ENCODE data around the gene PRKG1. TPM values are rescaled to one million over a fixed set of nuclear protein-coding genes. Genes with fewer than 3 reads are reported as not detected.

PRKG1 gene
- total RNA-seq, 1 experiment from 2014 or later, result 16.5 TPM

GRCh38 chr10:51716981-51717380, 642.7 kb downstream of the PRKG1 start:
- Mint-ChIP-seq H3K9me3 (no peaks in the 10 kb centered on the region), H3K27ac (peak overlapping the region; percentile 13; the same call in 1 of the 2 replicates), H3K27me3 (ENCODE audit: low read depth) (no peaks in the 10 kb centered on the region), H3K4me3 (no peak overlapping the region), H3K36me3 (no peaks in the 10 kb centered on the region), H3K4me1 (peaks cover 22% of the 10 kb centered on the region)
- POLR2A ChIA-PET, result interaction anchor here (0.7 kb wide), 1 partner anchor 193 kb away, joined by 4 read pairs; no protein-coding TSS in a partner anchor
- TF ChIP-seq ZSCAN18 (CRISPR knock-in tag; IDR thresholded peaks at IDR 0.05), result no peak
- TF ChIP-seq USF1 (CRISPR knock-in tag; IDR thresholded peaks at IDR 0.05), result no peak
- no peak for TF ChIP-seq ZNF532 (CRISPR knock-in tag; IDR thresholded peaks at IDR 0.05; ENCODE audit: borderline replicate concordance)
- TF ChIP-seq ATF3 (CRISPR knock-in tag; conservative IDR thresholded peaks at IDR 0.05), result no peak
- TF ChIP-seq CREB1 (CRISPR knock-in tag; IDR thresholded peaks at IDR 0.05), result no peak
- no peak for TF ChIP-seq ZNF219 (CRISPR knock-in tag; IDR thresholded peaks at IDR 0.05; ENCODE audit: borderline replicate concordance)
- no peak for TF ChIP-seq CDX4 (CRISPR knock-in tag; IDR thresholded peaks at IDR 0.05; ENCODE audit: borderline replicate concordance)
- TF ChIP-seq ZNF512 (CRISPR knock-in tag; IDR thresholded peaks at IDR 0.05; ENCODE audit: borderline replicate concordance), result no peak
- TF ChIP-seq PRRX2 (CRISPR knock-in tag; IDR thresholded peaks at IDR 0.05), result no peak
- DNase-seq (ENCODE audit: low spot score) (no peak), ATAC-seq (no peak)
- CTCF ChIA-PET, result no interaction called here

- H3K9me3 Mint-ChIP-seq, result peaks cover 6% of the 10 kb centered on the region
- DNase-seq (ENCODE audit: low spot score) (no peak), ATAC-seq (peak; percentile 95)
- H3K27me3 Mint-ChIP-seq (ENCODE audit: low read depth), result no peaks in the 10 kb centered on the region
- H3K36me3 Mint-ChIP-seq, result no peaks in the 10 kb centered on the region
- ChIA-PET POLR2A (no interaction called here), CTCF (interaction anchor here (0.7 kb wide), 1 partner anchor 543 kb away, joined by 3 read pairs; no protein-coding TSS in a partner anchor)
- peaks cover 22% of the 10 kb centered on the region for H3K4me1 Mint-ChIP-seq
- H3K27ac Mint-ChIP-seq, result peak overlapping the region; percentile 63
- no peak overlapping the region for H3K4me3 Mint-ChIP-seq
- no peak for TF ChIP-seq STAT6 (CRISPR knock-in tag; conservative IDR thresholded peaks at IDR 0.05; ENCODE audit: low read depth)
- no peak for TF ChIP-seq MYBL2 (CRISPR knock-in tag; IDR thresholded peaks at IDR 0.05)
- no peak for TF ChIP-seq RORB (CRISPR knock-in tag; IDR thresholded peaks at IDR 0.05)
- no peak for TF ChIP-seq MXD4 (CRISPR knock-in tag; IDR thresholded peaks at IDR 0.05; ENCODE audit: borderline replicate concordance)
- TF ChIP-seq ZNF396 (CRISPR knock-in tag; IDR thresholded peaks at IDR 0.05; ENCODE audit: borderline replicate concordance), result no peak
- TF ChIP-seq GRHL2 (CRISPR knock-in tag; IDR thresholded peaks at IDR 0.05; ENCODE audit: insufficient replicate concordance, severe bottlenecking), result no peak
- no peak for TF ChIP-seq PREB (CRISPR knock-in tag; IDR thresholded peaks at IDR 0.05; ENCODE audit: borderline replicate concordance)
- no peak for TF ChIP-seq ZSCAN18 (CRISPR knock-in tag; IDR thresholded peaks at IDR 0.05)
- no peak for TF ChIP-seq E2F1 (CRISPR knock-in tag; IDR thresholded peaks at IDR 0.05)
Measured at GRCh38 chr10:51718804-51719291, 644.6 kb downstream of the PRKG1 start.

Measured in WTC11 (cell line).